ENCODE results near the gene MRTO4. TPM values are rescaled to one million over a fixed set of nuclear protein-coding genes. Genes with fewer than 3 reads are reported as not detected.
"Not testable (repeated sequence)": the region's sequence is repeated elsewhere in the genome, so short reads cannot be mapped to it uniquely, and the experiment has no call there.

MRTO4 gene
- total and polyA plus RNA-seq, 2 experiments from 2014 or later: 37.1 to 38.4 TPM

DNA sequence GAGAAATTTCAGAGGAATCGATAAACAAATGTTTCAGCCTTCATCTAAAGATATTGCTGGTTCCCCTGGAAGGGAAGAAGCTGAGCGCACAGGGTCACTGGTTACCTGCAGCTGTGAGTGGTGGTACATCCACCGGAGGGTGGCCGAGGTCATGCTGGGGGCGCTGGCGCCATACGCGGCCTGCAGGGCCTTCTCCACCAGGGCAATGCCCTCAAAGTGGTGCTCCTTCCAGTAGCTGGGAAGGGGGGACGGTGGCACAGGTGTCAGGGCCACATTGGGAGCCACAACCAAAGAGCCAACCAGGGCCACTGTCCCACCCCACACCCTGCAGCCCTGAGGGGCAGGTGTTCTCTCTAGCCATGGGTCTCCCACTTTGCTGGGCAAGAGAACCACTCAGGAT is 32.3 kb downstream of the MRTO4 start:
- TF ChIP-seq EZH2 (IDR thresholded peaks at IDR 0.05; ENCODE audit: insufficient read depth, poor library complexity, severe bottlenecking) (no peak), EZH2phosphoT487 (IDR thresholded peaks at IDR 0.05; ENCODE audit: insufficient read depth, low read depth) (no peak)
- Histone ChIP-seq H3K4me3 (no peak overlapping the region), H3K36me3 (ENCODE audit: low read depth) (no peaks in the 10 kb centered on the region), H3K9me2 (ENCODE audit: insufficient read depth) (no peaks in the 10 kb centered on the region), H3K79me2 (ENCODE audit: insufficient read depth) (no peaks in the 10 kb centered on the region), H4K20me1 (ENCODE audit: insufficient read depth) (no peaks in the 10 kb centered on the region), H3K27me3 (replicated peaks; ENCODE audit: insufficient read depth) (no peaks in the 10 kb centered on the region), H3K27ac (no peak overlapping the region), H2AFZ (no peak overlapping the region), H3K4me2 (ENCODE audit: unreplicated experiment) (no peak overlapping the region), H3K9me3 (ENCODE audit: low read depth) (no peaks in the 10 kb centered on the region), H3F3A (ENCODE audit: insufficient read depth) (no peaks in the 10 kb centered on the region), H3K9ac (no peak overlapping the region), H3K4me1 (ENCODE audit: insufficient read depth) (no peaks in the 10 kb centered on the region)
- in situ Hi-C loops (cut with MboI): no loop called here
- 94 to 97% methylated on average over 9 of the region's 9 CpGs for WGBS, 2 experiments (ENCODE audit: low coverage in 1 of 2, low lambda C conversion rate in 2 of 2, missing lambda C conversion rate in 2 of 2)
- DNase-seq: no peak

- Histone ChIP-seq H3K4me2 (ENCODE audit: unreplicated experiment) (no peak overlapping the region), H3K79me2 (ENCODE audit: insufficient read depth) (no peaks in the 10 kb centered on the region), H3F3A (ENCODE audit: insufficient read depth) (no peaks in the 10 kb centered on the region), H3K36me3 (ENCODE audit: low read depth) (no peaks in the 10 kb centered on the region), H3K9me2 (ENCODE audit: insufficient read depth) (no peaks in the 10 kb centered on the region), H3K27me3 (replicated peaks; ENCODE audit: insufficient read depth) (no peaks in the 10 kb centered on the region), H3K9me3 (ENCODE audit: low read depth) (no peaks in the 10 kb centered on the region), H3K4me3 (no peak overlapping the region), H3K27ac (no peak overlapping the region), H4K20me1 (ENCODE audit: insufficient read depth) (no peaks in the 10 kb centered on the region), H2AFZ (no peak overlapping the region), H3K9ac (no peak overlapping the region), H3K4me1 (ENCODE audit: insufficient read depth) (no peaks in the 10 kb centered on the region)
- TF ChIP-seq EZH2phosphoT487 (IDR thresholded peaks at IDR 0.05; ENCODE audit: insufficient read depth, low read depth): no peak
- TF ChIP-seq EZH2 (IDR thresholded peaks at IDR 0.05; ENCODE audit: insufficient read depth, poor library complexity, severe bottlenecking): no peak
- no peak for DNase-seq
- in situ Hi-C loops (cut with MboI): no loop called here
- 91 to 93% methylated on average over 8 of the region's 8 CpGs for WGBS, 2 experiments (ENCODE audit: low coverage in 1 of 2, low lambda C conversion rate in 2 of 2, missing lambda C conversion rate in 2 of 2)
Measured at GRCh38 chr1:19284881-19285280, 33.3 kb downstream of the MRTO4 start.

DNA sequence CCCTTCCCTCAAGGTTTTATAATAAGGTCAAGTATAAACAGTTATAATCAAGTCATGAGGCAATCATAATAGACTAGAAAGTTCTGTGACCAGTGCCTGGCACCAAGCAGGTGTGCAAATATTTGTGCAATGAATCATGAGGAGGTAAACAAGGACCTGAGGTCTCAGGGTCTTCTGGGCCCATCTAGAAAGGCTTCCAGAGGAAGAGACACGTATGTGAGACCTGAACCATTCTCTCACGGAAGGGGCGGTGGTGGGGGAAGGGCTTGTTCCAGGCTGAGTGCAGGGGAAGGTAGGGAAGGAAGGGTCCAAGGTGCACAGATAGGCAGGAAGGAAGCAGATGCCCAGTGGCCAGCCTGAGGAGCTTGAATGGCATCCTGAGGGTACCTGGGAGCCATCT is 33.8 kb downstream of the MRTO4 start:
- H3K36me3 ChIP-seq (ENCODE audit: low read depth); H3K4me3 ChIP-seq; H3K9ac ChIP-seq; H3K79me2 ChIP-seq (ENCODE audit: insufficient read depth); H3K4me1 ChIP-seq (ENCODE audit: insufficient read depth); H3F3A ChIP-seq (ENCODE audit: insufficient read depth); H3K9me2 ChIP-seq (ENCODE audit: insufficient read depth); H3K27ac ChIP-seq; DNase-seq; H4K20me1 ChIP-seq (ENCODE audit: insufficient read depth); H3K4me2 ChIP-seq (ENCODE audit: unreplicated experiment); in situ Hi-C loops (cut with MboI); H3K9me3 ChIP-seq (ENCODE audit: low read depth); H2AFZ ChIP-seq; H3K27me3 ChIP-seq (replicated peaks; ENCODE audit: insufficient read depth): not testable (repeated sequence)
- 75 to 96% methylated on average over 3 of the region's 3 CpGs for WGBS, 2 experiments (ENCODE audit: low coverage in 1 of 2, low lambda C conversion rate in 2 of 2, missing lambda C conversion rate in 2 of 2)

GRCh38 chr1:19285807-19286206 is 34.2 kb downstream of the MRTO4 start:
- H3K9me3 ChIP-seq (ENCODE audit: low read depth); in situ Hi-C loops (cut with MboI); H3K27ac ChIP-seq; H3K9ac ChIP-seq; H3K36me3 ChIP-seq (ENCODE audit: low read depth); H2AFZ ChIP-seq; H3K9me2 ChIP-seq (ENCODE audit: insufficient read depth); H3F3A ChIP-seq (ENCODE audit: insufficient read depth); H3K4me3 ChIP-seq; H3K4me1 ChIP-seq (ENCODE audit: insufficient read depth); H3K79me2 ChIP-seq (ENCODE audit: insufficient read depth); H4K20me1 ChIP-seq (ENCODE audit: insufficient read depth); H3K4me2 ChIP-seq (ENCODE audit: unreplicated experiment); DNase-seq; H3K27me3 ChIP-seq (replicated peaks; ENCODE audit: insufficient read depth): not testable (repeated sequence)
- 46 to 50% methylated on average over 3 of the region's 3 CpGs for whole genome bisulfite sequencing, 2 experiments (ENCODE audit: low coverage in 1 of 2, low lambda C conversion rate in 2 of 2, missing lambda C conversion rate in 2 of 2)

- Histone ChIP-seq H3K36me3 (ENCODE audit: low read depth) (no peaks in the 10 kb centered on the region), H3K4me3 (no peak overlapping the region), H3K4me1 (ENCODE audit: insufficient read depth) (no peaks in the 10 kb centered on the region), H3K9me3 (ENCODE audit: low read depth) (no peaks in the 10 kb centered on the region), H3K79me2 (ENCODE audit: insufficient read depth) (no peaks in the 10 kb centered on the region), H3K4me2 (ENCODE audit: unreplicated experiment) (no peak overlapping the region), H2AFZ (no peak overlapping the region), H3K9me2 (ENCODE audit: insufficient read depth) (no peaks in the 10 kb centered on the region), H4K20me1 (ENCODE audit: insufficient read depth) (no peaks in the 10 kb centered on the region), H3F3A (ENCODE audit: insufficient read depth) (no peaks in the 10 kb centered on the region), H3K27me3 (replicated peaks; ENCODE audit: insufficient read depth) (no peaks in the 10 kb centered on the region), H3K9ac (no peak overlapping the region), H3K27ac (no peak overlapping the region)
- in situ Hi-C loops (cut with MboI): no loop called here
- DNase-seq: no peak
- 95 to 97% methylated on average over 13 of the region's 13 CpGs for WGBS, 2 experiments (ENCODE audit: low coverage in 1 of 2, low lambda C conversion rate in 2 of 2, missing lambda C conversion rate in 2 of 2)
- TF ChIP-seq EZH2phosphoT487 (IDR thresholded peaks at IDR 0.05; ENCODE audit: insufficient read depth, low read depth) (no peak), EZH2 (IDR thresholded peaks at IDR 0.05; ENCODE audit: insufficient read depth, poor library complexity, severe bottlenecking) (no peak)
Measured at GRCh38 chr1:19287436-19288185, 36.0 kb downstream of the MRTO4 start.

DNA sequence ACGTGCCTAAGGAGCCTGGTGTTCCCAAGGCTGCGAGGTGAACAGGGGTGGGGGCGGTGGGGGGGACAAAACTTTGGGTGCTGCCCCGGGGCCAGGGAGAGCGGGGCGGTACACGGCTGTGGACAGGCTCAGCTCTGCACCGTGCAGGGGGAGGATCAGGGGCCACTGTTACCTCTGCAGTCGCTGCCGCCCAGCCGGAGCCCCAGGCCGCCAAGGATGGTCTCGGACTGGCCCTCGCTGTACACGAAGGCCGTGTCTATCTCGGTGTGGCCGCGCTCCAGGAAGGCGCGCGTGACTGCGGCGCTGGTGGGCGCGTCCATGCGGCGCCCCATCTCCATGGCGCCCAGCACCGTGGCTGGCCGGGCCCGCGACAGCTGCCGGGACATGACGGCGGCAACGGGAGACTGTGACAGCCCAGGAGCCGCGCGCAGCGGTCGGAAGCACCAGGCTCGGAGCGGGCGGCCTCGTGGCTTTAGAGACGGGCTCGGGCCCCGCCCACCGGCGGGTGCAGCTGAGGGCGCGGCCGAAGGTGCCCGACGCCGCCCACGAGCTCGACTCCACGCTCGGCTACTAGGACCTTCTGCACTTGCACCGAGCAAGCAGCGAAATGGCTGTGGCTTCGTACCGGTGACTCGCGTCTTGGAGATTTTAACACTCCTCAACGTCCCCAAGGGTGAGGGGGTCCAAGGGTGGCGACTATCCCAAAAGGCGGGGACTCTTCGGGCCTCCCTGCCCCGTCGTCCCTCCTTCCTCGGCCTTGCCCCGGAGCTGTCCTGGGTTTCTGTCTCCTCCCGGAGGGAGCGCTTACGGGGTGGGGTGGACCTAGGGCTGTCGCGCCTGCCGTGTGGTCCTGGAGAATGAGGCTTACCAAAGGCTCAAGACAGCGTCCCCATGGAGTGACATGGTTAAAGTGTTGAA is 37.0 kb downstream of the MRTO4 start, which contains the start of gene AKR7A3:
AKR7A3 (minus strand) TSS at position 447 of the 918 bp plus-strand sequence; CDS start at position 386, 61 bp downstream.
- H3K9ac ChIP-seq: peak within 1 kb of the TSS; percentile 29; the same call in 1 of the 2 replicates

More for the DNA sequence above, 37.0 kb downstream of the MRTO4 start, which contains the start of gene AKR7A3:
- H3K27me3 ChIP-seq (replicated peaks; ENCODE audit: insufficient read depth); H3K9me2 ChIP-seq (ENCODE audit: insufficient read depth); H3K27ac ChIP-seq; H3K79me2 ChIP-seq (ENCODE audit: insufficient read depth); in situ Hi-C loops (cut with MboI); H3K4me1 ChIP-seq (ENCODE audit: insufficient read depth); H3F3A ChIP-seq (ENCODE audit: insufficient read depth); H4K20me1 ChIP-seq (ENCODE audit: insufficient read depth); H3K36me3 ChIP-seq (ENCODE audit: low read depth); H3K9me3 ChIP-seq (ENCODE audit: low read depth): not testable (repeated sequence)
- H3K4me2 ChIP-seq (ENCODE audit: unreplicated experiment): peak within 1 kb of the TSS; percentile 91
- peak; percentile 79 for DNase-seq
- WGBS, 2 experiments (ENCODE audit: low coverage in 1 of 2, low lambda C conversion rate in 2 of 2, missing lambda C conversion rate in 2 of 2): 8 to 23% methylated on average over 26 to 41 of the region's 82 CpGs
- H3K4me3 ChIP-seq: peak within 1 kb of the TSS; percentile 74
- H2AFZ ChIP-seq: peak within 1 kb of the TSS; percentile 82

Measured in GM23248 (cell line).